Activated T-helper 1 cell treated with anti-CD3 and anti-CD28 coated beads, Interleukin-2, amount 50 U/mL, for 16 hours (primary cell): Measurements from ENCODE around the gene CRTC1.

Experiments used
- DNase-seq, 2 donors: peaks; one replicate each; pipeline ENCODE4 v3.0.0-alpha.2; 2020; ENCODE audit warnings: low read depth in 1 of 2, low spot score in 1 of 2

Gene CRTC1

GRCh38 chr19:18780631-18781030 is 97.2 kb downstream of the CRTC1 start:
- no peak for DNase-seq

- DNase-seq: no peak
Measured at GRCh38 chr19:18781047-18781600, 97.6 kb downstream of the CRTC1 start.

DNA sequence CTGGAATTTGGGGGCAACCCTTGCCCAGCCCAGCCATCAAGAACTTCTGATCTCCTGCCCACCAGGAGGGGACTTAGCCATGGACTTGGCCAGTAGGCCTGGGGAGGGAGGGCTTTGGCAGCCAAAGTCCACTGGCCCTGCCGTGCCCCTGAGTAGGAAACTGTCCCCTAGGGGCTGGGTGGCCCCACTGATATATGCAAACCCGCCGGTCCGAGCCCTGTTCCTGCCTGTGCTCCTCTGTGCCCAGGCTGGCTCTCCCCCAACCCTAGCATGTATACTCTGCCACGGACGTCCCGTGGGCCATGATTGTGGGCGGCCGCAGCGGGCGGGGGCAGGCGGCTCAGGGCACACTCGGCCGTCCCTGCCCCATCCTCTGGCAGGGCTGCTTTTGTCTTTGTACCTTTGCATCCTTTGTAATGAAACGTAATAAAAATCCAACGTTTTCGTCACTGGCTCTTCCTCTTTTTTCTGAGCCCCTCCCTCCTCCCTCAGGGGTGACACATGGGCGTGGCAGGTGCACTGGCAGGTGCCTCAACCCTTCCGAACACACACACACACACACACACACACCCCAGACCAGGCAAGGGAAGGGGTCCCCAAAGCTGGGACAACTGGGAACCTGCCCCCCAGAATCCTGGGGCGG is 98.5 kb downstream of the CRTC1 start:
- DNase-seq: no peak

GRCh38 chr19:18782559-18783225 is 99.2 kb downstream of the CRTC1 start:
- DNase-seq: no peak

GRCh38 chr19:18783958-18784785 is 100.7 kb downstream of the CRTC1 start:
- DNase-seq: no peak

- no peak for DNase-seq
Measured at GRCh38 chr19:18784786-18785120, 101.3 kb downstream of the CRTC1 start.

DNA sequence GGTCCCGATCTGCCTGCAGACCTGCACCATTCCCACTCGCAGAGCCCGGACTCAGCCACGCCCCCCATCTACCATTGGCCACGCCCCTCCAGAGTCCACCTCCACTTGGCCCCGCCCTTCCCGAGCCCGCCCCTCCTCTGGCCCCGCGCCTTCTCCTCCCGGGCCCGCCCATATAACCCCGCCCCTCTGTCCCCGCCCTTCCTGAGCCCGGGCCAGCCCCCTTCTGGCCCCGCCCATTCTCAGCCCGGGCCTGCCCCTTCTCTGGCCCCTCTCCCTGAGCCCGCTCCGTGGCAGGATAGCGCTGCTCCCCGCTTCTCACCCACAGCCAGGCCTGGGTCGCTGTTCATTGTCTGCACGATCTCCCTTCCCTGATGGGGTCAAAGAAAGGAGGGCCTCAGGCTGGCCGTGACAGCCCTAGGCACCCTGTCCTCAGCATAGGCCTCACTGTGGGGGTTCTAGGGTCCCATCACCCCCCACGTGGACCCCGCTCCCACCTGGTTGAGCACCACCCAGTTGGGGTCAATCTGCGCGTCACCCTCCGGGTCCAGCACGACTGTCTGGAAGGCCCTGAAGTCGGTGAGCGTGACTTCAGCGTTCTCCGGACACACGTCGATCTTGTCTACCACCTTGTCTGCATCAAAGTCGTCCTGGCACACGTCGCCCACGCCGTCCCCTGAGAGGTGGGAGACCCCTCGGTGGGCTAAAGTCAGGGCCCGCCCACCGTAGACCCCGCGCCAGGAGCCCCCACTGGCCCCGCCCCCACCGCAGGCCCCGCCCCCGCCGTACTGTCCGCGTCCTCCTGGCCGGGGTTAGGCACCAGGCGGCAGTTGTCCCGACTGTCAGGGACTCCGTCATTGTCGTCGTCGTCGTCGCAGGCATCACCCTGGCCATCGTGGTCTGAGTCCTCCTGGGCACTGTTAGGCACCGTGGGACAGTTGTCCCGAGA is 102.0 kb downstream of the CRTC1 start:
- peak; percentile 20 to 30 for DNase-seq

GRCh38 chr19:18788529-18789421 is 105.3 kb downstream of the CRTC1 start:
- DNase-seq: no peak

GRCh38 chr19:18789422-18789869 is 106.0 kb downstream of the CRTC1 start:
- no peak for DNase-seq

- DNase-seq: no peak
Measured at GRCh38 chr19:18789883-18790565, 106.5 kb downstream of the CRTC1 start.

- DNase-seq: no peak
Measured at GRCh38 chr19:18790566-18791314, 107.3 kb downstream of the CRTC1 start, which contains the start of gene COMP. Gene COMP, minus strand, starts transcription at chr19:18791305. Its CDS starts 36 bp downstream, at chr19:18791269.

- no peak for DNase-seq
Measured at GRCh38 chr19:18791315-18791678, 107.8 kb downstream of the CRTC1 start.

- DNase-seq: no peak
Measured at GRCh38 chr19:18792661-18793060, 109.2 kb downstream of the CRTC1 start.

- no peak for DNase-seq
Measured at GRCh38 chr19:18793144-18794028, 109.9 kb downstream of the CRTC1 start.

DNA sequence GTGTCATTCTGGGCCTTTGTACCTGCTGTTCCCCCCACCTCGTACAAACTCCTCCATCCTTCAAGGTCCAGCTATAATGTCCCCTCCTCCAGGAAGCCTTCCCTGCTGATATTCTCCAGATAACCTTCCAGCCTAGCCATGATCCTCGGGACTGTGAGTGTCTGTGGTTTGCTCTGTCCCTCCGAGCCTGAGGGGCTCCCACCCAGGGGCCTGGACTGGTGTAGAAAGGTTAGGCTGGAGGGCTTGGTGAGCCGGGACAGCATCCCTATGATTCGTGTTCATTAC is 110.5 kb downstream of the CRTC1 start:
- DNase-seq: no peak

- no peak for DNase-seq
Measured at GRCh38 chr19:18794692-18795091, 111.2 kb downstream of the CRTC1 start.

GRCh38 chr19:18795540-18795939 is 112.1 kb downstream of the CRTC1 start:
- DNase-seq: no peak

DNA sequence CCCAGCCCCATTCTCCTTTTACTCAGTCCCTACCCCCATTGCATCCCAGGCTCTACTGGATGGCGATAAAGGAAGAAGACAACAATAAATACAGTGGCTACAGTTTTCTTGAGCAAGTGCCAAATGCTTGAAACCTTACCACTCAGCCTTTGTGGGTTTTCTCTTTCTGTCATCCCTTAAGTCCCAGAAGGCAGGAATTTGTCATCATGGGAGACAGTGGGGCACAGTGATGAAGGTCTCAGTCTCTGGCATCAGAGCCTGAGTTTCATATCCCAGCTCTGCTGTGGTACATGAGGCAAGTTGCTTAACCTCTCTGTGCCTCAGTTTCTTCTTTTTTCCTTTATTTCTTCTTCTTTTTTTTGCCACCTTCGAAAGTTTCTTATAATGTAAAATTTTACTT is 112.8 kb downstream of the CRTC1 start:
- no peak for DNase-seq
